HepG2 (cell line): ENCODE measurements around the gene SH2D3C. TPM values are rescaled to one million over a fixed set of nuclear protein-coding genes. Genes with fewer than 3 reads are reported as not detected.

Experiments
- ATAC-seq: fragments of 200-7000 bp; cut with Tn5 transposase; 3 replicates; pipeline ENCODE4 v1.9.1; 2020; ENCODE audit warnings: mild to moderate bottlenecking, moderate library complexity
- BruUV-seq: library from RNA; stranded (reverse); fragments of 400-500 nt; replicated peaks from 2 replicates; lab custom pipeline; 2021; lab: Mats Ljungman, UMichigan
- CTCF ChIA-PET: fragments of 300-600 bp; formaldehyde crosslinking; extraction: SDS; loops from one replicate; lab custom pipeline; 2021; ENCODE audit warnings: low total read pairs, inconsistent platforms, low intra/inter-chr PET ratio; lab: Yijun Ruan, JAX
- POLR2A ChIA-PET: fragments of 350-600 bp; sonication (Branson Sonifier 250); formaldehyde crosslinking; loops from one replicate; lab custom pipeline; 2020; ENCODE audit warnings: antibody characterized with exemption, inconsistent platforms; lab: Yijun Ruan, JAX
- DNase-seq: peaks from one replicate; pipeline ENCODE4 v3.0.0-alpha.2; 2015; ENCODE audit warnings: low spot score
- FAIRE-seq: peaks from 3 replicates; lab custom pipeline; 2011; peaks lifted over from hg19 to GRCh38; lab: Jason Lieb, UNC
- H2AFZ ChIP-seq: one replicate; pipeline ENCODE4 v1.6.1; 2011; ENCODE audit warnings: low read length, inconsistent platforms
- H3K27ac ChIP-seq: fragments of 300-600 bp; 3 replicates; pipeline ENCODE4 v1.8.0; 2011; ENCODE audit warnings: mixed run types, mild to moderate bottlenecking, mixed read lengths, low read length, inconsistent platforms; ENCODE audit not compliant: insufficient read depth; ENCODE audit errors: extremely low read length
- H3K27me3 ChIP-seq, 2 experiments: fragments of 200-600 bp in 1 of 2; 2 replicates in 1 of 2; 3 replicates in 1 of 2; pipeline versions ENCODE4 v1.6.0 to v1.8.0; 2011; ENCODE audit warnings: low read length in 2 of 2, mild to moderate bottlenecking in 2 of 2, moderate library complexity in 2 of 2, inconsistent platforms in 1 of 2; ENCODE audit not compliant: insufficient read depth in 2 of 2, control insufficient read depth in 1 of 2
- H3K36me3 ChIP-seq, 2 experiments: fragments of 200-600 bp in 1 of 2; replicated peaks in 1 of 2; 2 replicates in 1 of 2; 3 replicates in 1 of 2; pipeline versions ENCODE4 v1.5.1 to v1.8.0; 2011; ENCODE audit warnings: low read length in 2 of 2, inconsistent platforms in 1 of 2; ENCODE audit not compliant: insufficient read depth in 2 of 2, control insufficient read depth in 1 of 2
- H3K4me1 ChIP-seq: 2 replicates; pipeline ENCODE4 v1.5.1; 2012; ENCODE audit warnings: low read length, inconsistent platforms; ENCODE audit not compliant: insufficient read depth
- H3K4me2 ChIP-seq: 2 replicates; pipeline ENCODE4 v1.6.0; 2011; ENCODE audit warnings: low read depth, low read length, inconsistent platforms
- H3K4me3 ChIP-seq, 3 experiments: fragments of 200-600 bp in 1 of 3; sonication (generic), shearing (Covaris generic) in 1 of 3; replicated peaks in 1 of 3; 2 replicates each; pipeline ENCODE4 v1.5.1; 2011 to 2016; ENCODE audit warnings: low read length in 3 of 3, inconsistent platforms in 2 of 3, low read depth in 2 of 3, mild to moderate bottlenecking in 2 of 3, control low read depth in 1 of 3, mixed read lengths in 1 of 3; ENCODE audit not compliant: insufficient read depth in 1 of 3
- H3K79me2 ChIP-seq: one replicate; pipeline ENCODE4 v1.6.1; 2011; ENCODE audit warnings: low read length, inconsistent platforms; ENCODE audit not compliant: insufficient read depth
- H3K9ac ChIP-seq: 2 replicates; pipeline ENCODE4 v1.6.0; 2011; ENCODE audit warnings: mild to moderate bottlenecking, low read depth, low read length, inconsistent platforms; ENCODE audit not compliant: insufficient read depth
- H3K9me3 ChIP-seq: 2 replicates; pipeline ENCODE4 v1.5.1; 2012; ENCODE audit warnings: mild to moderate bottlenecking, low read length
- H4K20me1 ChIP-seq: 2 replicates; pipeline ENCODE4 v1.6.0; 2011; ENCODE audit warnings: inconsistent platforms, mild to moderate bottlenecking, low read length, moderate library complexity; ENCODE audit not compliant: insufficient read depth
- ARHGAP35 ChIP-seq: sonication (generic); formaldehyde crosslinking; IDR thresholded peaks from 2 replicates; pipeline ENCODE4 v1.9.0; 2022; ENCODE audit warnings: mild to moderate bottlenecking, inconsistent platforms, moderate library complexity, missing genetic modification reagents, borderline replicate concordance
- CTCF ChIP-seq: sonication (generic); formaldehyde crosslinking; IDR thresholded peaks from 2 replicates; pipeline ENCODE4 v1.5.0; 2020; ENCODE audit warnings: mild to moderate bottlenecking, missing genetic modification reagents, moderate library complexity
- DDIT3 ChIP-seq: sonication (generic); formaldehyde crosslinking; IDR thresholded peaks from 2 replicates; pipeline ENCODE4 v1.4.0; 2020; ENCODE audit warnings: mild to moderate bottlenecking, missing genetic modification reagents
- FOXA3 ChIP-seq: IDR thresholded peaks from 2 replicates; pipeline ENCODE4 v1.6.1; 2016; ENCODE audit warnings: missing genetic modification reagents, missing compliant biosample characterization
- GATAD2A ChIP-seq: IDR thresholded peaks from 2 replicates; pipeline ENCODE4 v1.6.1; 2016
- HNF1B ChIP-seq: sonication (generic); formaldehyde crosslinking; IDR thresholded peaks from 2 replicates; pipeline ENCODE4 v1.5.1; 2020; ENCODE audit warnings: mild to moderate bottlenecking, moderate library complexity, missing genetic modification reagents
- MEF2D ChIP-seq: sonication (generic); formaldehyde crosslinking; IDR thresholded peaks from 2 replicates; pipeline ENCODE4 v1.5.1; 2020; ENCODE audit warnings: mild to moderate bottlenecking, missing genetic modification reagents
- MIER2 ChIP-seq: IDR thresholded peaks from 2 replicates; pipeline ENCODE4 v1.6.1; 2016; ENCODE audit warnings: missing biosample characterization, missing genetic modification reagents
- RXRB ChIP-seq: IDR thresholded peaks from 2 replicates; pipeline ENCODE4 v1.6.1; 2016; ENCODE audit warnings: borderline replicate concordance, missing genetic modification reagents, missing compliant biosample characterization
- SIN3A ChIP-seq: IDR thresholded peaks from 2 replicates; pipeline ENCODE4 v1.6.1; 2011; ENCODE audit warnings: low read depth, mild to moderate bottlenecking, control low read depth, low read length, borderline replicate concordance
- STAG1 ChIP-seq: sonication (generic); formaldehyde crosslinking; IDR thresholded peaks from 2 replicates; pipeline ENCODE4 v1.4.0; 2020; ENCODE audit warnings: missing genetic modification reagents
- TFAP4 ChIP-seq: sonication (generic); IDR thresholded peaks from 2 replicates; pipeline ENCODE4 v1.6.1; 2016; ENCODE audit warnings: low read depth, borderline replicate concordance
- ZNF280D ChIP-seq: sonication (generic); formaldehyde crosslinking; IDR thresholded peaks from 2 replicates; pipeline ENCODE4 v1.5.1; 2020; ENCODE audit warnings: mild to moderate bottlenecking, missing genetic modification reagents
- ZNF441 ChIP-seq: sonication (generic); formaldehyde crosslinking; IDR thresholded peaks from 2 replicates; pipeline ENCODE4 v1.7.0; 2021; ENCODE audit warnings: missing genetic modification reagents, borderline replicate concordance
- ZNF530 ChIP-seq: sonication (generic); formaldehyde crosslinking; IDR thresholded peaks from 2 replicates; pipeline ENCODE4 v1.5.0; 2020; ENCODE audit warnings: low read depth, mild to moderate bottlenecking, missing genetic modification reagents
- WGBS: methylation state at CpG from one replicate; pipeline ENCODE4 v1.1.6; 2017; ENCODE audit warnings: low lambda C conversion rate; 5-methylcytosine and 5-hydroxymethylcytosine counted together
- in situ Hi-C: cut with HindIII; loops from 2 replicates; pipeline ENCODE4 v1.10.0; 2017; ENCODE audit warnings: low pct_unique_long_range_greater_than_20kb; ENCODE audit not compliant: extremely low pct_ligation_motif_present
- intact Hi-C: fragments of 100-400 bp; cut with micrococcal nuclease; formaldehyde crosslinking; loops from one replicate; pipeline ENCODE4 v1.10.0; 2022; ENCODE audit not compliant: unreplicated experiment
- polyA plus RNA-seq, 8 experiments: library from polyadenylated mRNA; depleted of rRNA in 3 of 8; stranded (reverse) in 7 of 8; unstranded in 1 of 8; fragments of >200 nt; fragmentation: Illumina TruSeq in 4 of 8; extraction: Trizol in 4 of 8; gene quantifications; 2 replicates each; pipeline versions ENCODE4 v1.2.1 to v1.2.3, GENCODE V29; 2011 to 2016; ENCODE audit warnings: low read depth in 4 of 8, missing spikeins in 1 of 8, mixed read lengths in 1 of 8; ENCODE audit not compliant: insufficient read depth in 1 of 8
- total RNA-seq, 5 experiments: library from RNA; depleted of rRNA; stranded (reverse); fragments of >200 nt; fragmentation: Illumina TruSeq; extraction: Trizol; gene quantifications; 2 replicates each; pipeline ENCODE4 v1.2.3, GENCODE V29; 2016; ENCODE audit warnings: low read depth in 1 of 5

The SH2D3C gene
- total and polyA plus RNA-seq, 2 of the 13 experiments (the other 11 are each of a cell fraction or from before 2014, with no cell fraction given) = not detected

GRCh38 chr9:127801955-127802575, 23.6 kb upstream of the SH2D3C start:
- FAIRE-seq = peak; percentile 28
- peak; percentile 60 for ATAC-seq
- Histone ChIP-seq H3K4me1 (peaks cover 53% of the 10 kb centered on the region), H3K4me2 (peak overlapping the region; percentile 85), H2AFZ (peak overlapping the region; percentile 46), H3K27ac (peak overlapping the region; percentile 24), H3K9me3 (no peaks in the 10 kb centered on the region), H4K20me1 (no peaks in the 10 kb centered on the region; the same call in 1 of the 2 replicates), H3K4me3 (peak overlapping the region; percentile 45 to 77 (median 59)), H3K9ac (peak overlapping the region; percentile 41), H3K27me3 (no peaks in the 10 kb centered on the region; a peak in 1 of 5 replicates), H3K79me2 (peaks cover 15% of the 10 kb centered on the region), H3K36me3 (peaks cover 4 to 9% of the 10 kb centered on the region in 2 experiments; a peak in 4 of 5 replicates)
- TSS peak; percentile 63 for BruUV-seq
- in situ Hi-C loops (no loop called here), intact Hi-C loops (loop anchor here (2.0 to 5.0 kb wide), 2 partner anchors 67 to 115 kb away; partner anchors contain the start of genes ST6GALNAC4 and TOR2A)
- no peak for DNase-seq
- 19% methylated on average over 6 of the region's 10 CpGs for WGBS
- ChIA-PET CTCF (interaction anchor here (1.7 kb wide), 1 partner anchor 24 kb away, joined by 3 read pairs; no protein-coding TSS in a partner anchor), POLR2A (interaction anchor here (0.6 to 0.9 kb wide), 8 partner anchors 10 to 153 kb away, joined by 3 to 5 read pairs (median 4); partner anchors contain the start of gene ST6GALNAC4)
- TF ChIP-seq MIER2 (CRISPR knock-in tag) = no peak
- no peak for TF ChIP-seq ZNF530 (CRISPR knock-in tag)
- peak; percentile 24; the same call in 1 of the 2 replicates for TF ChIP-seq RXRB
- peak; percentile 28; the same call in 1 of the 2 replicates for TF ChIP-seq STAG1 (CRISPR knock-in tag)
- no peak for TF ChIP-seq ZNF280D
- no peak for TF ChIP-seq GATAD2A
- peak; percentile 23; the same call in 1 of the 2 replicates for TF ChIP-seq ZNF441 (CRISPR knock-in tag)
- TF ChIP-seq ARHGAP35 (CRISPR knock-in tag) = 0 out of 2 replicates have a peak, but pooled peaks have one; percentile 2
- peak; percentile 58 for TF ChIP-seq CTCF (CRISPR knock-in tag)
- TF ChIP-seq TFAP4 = peak; percentile 61; the same call in 1 of the 2 replicates
- 0 out of 2 replicates have a peak, but pooled peaks have one; percentile 13 for TF ChIP-seq FOXA3 (CRISPR knock-in tag)
- TF ChIP-seq MEF2D (CRISPR knock-in tag) = 0 out of 2 replicates have a peak, but pooled peaks have one; percentile 22
- TF ChIP-seq SIN3A = 0 out of 2 replicates have a peak, but pooled peaks have one; percentile 11
- 0 out of 2 replicates have a peak, but pooled peaks have one; percentile 17 for TF ChIP-seq HNF1B
- 0 out of 2 replicates have a peak, but pooled peaks have one; percentile 30 for TF ChIP-seq DDIT3
